HCT116 (cell line): ENCODE measurements around the gene PRXL2A. TPM values are rescaled to one million over a fixed set of nuclear protein-coding genes. Genes with fewer than 3 reads are reported as not detected.

Source experiments
- ATAC-seq: fragments of 200-7000 bp; cut with Tn5 transposase; 2 replicates; pipeline ENCODE4 v1.9.1; 2020; ENCODE audit warnings: mild to moderate bottlenecking, moderate library complexity
- BruUV-seq: library from RNA; stranded (reverse); fragments of 400-500 nt; replicated peaks from 2 replicates; lab custom pipeline; 2021; lab: Mats Ljungman, UMichigan
- CTCF ChIA-PET: fragments of 300-600 bp; sonication (Branson Sonifier 250); formaldehyde crosslinking; loops from one replicate; lab custom pipeline; 2021; ENCODE audit warnings: antibody characterized with exemption; lab: Charles Lee
- POLR2A ChIA-PET: fragments of 300-600, 350-600 bp; sonication (Branson Sonifier 250); formaldehyde crosslinking; loops from one replicate; lab custom pipeline; 2021; ENCODE audit warnings: antibody characterized with exemption; lab: Charles Lee
- RAD21 ChIA-PET, 2 experiments: fragments of 300-600 bp; sonication (Branson Sonifier 250); formaldehyde crosslinking; loops; one replicate each; lab custom pipeline; 2023; ENCODE audit warnings: low total read pairs in 2 of 2; ENCODE audit not compliant: uncharacterized antibody in 2 of 2, unreplicated experiment in 2 of 2, low non-redundant PET in 1 of 2; lab: Charles Lee
- DNase-seq: peaks from one replicate; pipeline ENCODE4 v3.0.0-alpha.2; 2010; ENCODE audit warnings: low read depth, low spot score
- H2AFZ ChIP-seq: fragments of 200-600 bp; shearing (Covaris generic), sonication (generic); 2 replicates; pipeline ENCODE4 v1.6.1; 2017; ENCODE audit warnings: low read depth, mixed run types, mixed read lengths, antibody characterized with exemption, low read length; ENCODE audit not compliant: poor library complexity, severe bottlenecking
- H3K27ac ChIP-seq: 2 replicates; pipeline ENCODE4 v1.5.1; 2012; ENCODE audit warnings: low read depth, low read length
- H3K27me3 ChIP-seq: fragments of 200-600 bp; sonication (generic); 2 replicates; pipeline ENCODE4 v1.6.1; 2016; ENCODE audit warnings: mixed run types, low read length, mixed read lengths; ENCODE audit not compliant: insufficient read depth
- H3K36me3 ChIP-seq, 2 experiments: fragments of 200-500 bp in 1 of 2; fragments of 200-600 bp in 1 of 2; sonication (Bioruptor generic) in 1 of 2; sonication (generic) in 1 of 2; 2 replicates each; pipeline versions ENCODE4 v1.5.1 to v1.6.1; 2014 to 2016; ENCODE audit warnings: low read length in 2 of 2, inconsistent platforms in 1 of 2, mixed read lengths in 1 of 2, mixed run types in 1 of 2; ENCODE audit not compliant: insufficient read depth in 2 of 2, control insufficient read depth in 1 of 2
- H3K4me1 ChIP-seq, 2 experiments: fragments of 200-600 bp in 1 of 2; sonication (generic) in 1 of 2; 2 replicates each; pipeline versions ENCODE4 v1.5.1 to v1.6.1; 2012 to 2017; ENCODE audit warnings: low read length in 2 of 2, inconsistent platforms in 1 of 2, mild to moderate bottlenecking in 1 of 2, mixed read lengths in 1 of 2, mixed run types in 1 of 2, moderate library complexity in 1 of 2; ENCODE audit not compliant: insufficient read depth in 2 of 2, control insufficient read depth in 1 of 2
- H3K4me2 ChIP-seq: fragments of 200-600 bp; sonication (generic); 2 replicates; pipeline ENCODE4 v1.6.1; 2017; ENCODE audit warnings: mixed run types, low read length, mixed read lengths
- H3K4me3 ChIP-seq, 2 experiments: fragments of 200-600 bp in 1 of 2; sonication (generic) in 1 of 2; replicated peaks in 1 of 2; 2 replicates each; pipeline ENCODE4 v1.5.1; 2011 to 2016; ENCODE audit warnings: low read length in 2 of 2, control low read depth in 1 of 2, low read depth in 1 of 2, mild to moderate bottlenecking in 1 of 2, mixed read lengths in 1 of 2, mixed run types in 1 of 2
- H3K79me2 ChIP-seq: fragments of 200-600 bp; sonication (generic); 2 replicates; pipeline ENCODE4 v1.6.1; 2017; ENCODE audit warnings: mild to moderate bottlenecking, mixed run types, low read length, moderate library complexity, mixed read lengths; ENCODE audit not compliant: insufficient read depth
- H3K9ac ChIP-seq: fragments of 200-600 bp; sonication (generic); 2 replicates; pipeline ENCODE4 v1.6.1; 2016; ENCODE audit warnings: low read length, mixed read lengths
- H3K9me2 ChIP-seq: fragments of 200-600 bp; sonication (generic), shearing (Covaris generic); 2 replicates; pipeline ENCODE4 v1.6.1; 2017; ENCODE audit warnings: mixed run types, mild to moderate bottlenecking, moderate library complexity; ENCODE audit not compliant: insufficient read depth
- H3K9me3 ChIP-seq, 2 experiments: fragments of 200-500 bp in 1 of 2; fragments of 200-600 bp in 1 of 2; sonication (Bioruptor generic) in 1 of 2; sonication (generic) in 1 of 2; 2 replicates each; pipeline ENCODE4 v1.6.1; 2014 to 2017; ENCODE audit warnings: low read length in 2 of 2, mixed read lengths in 2 of 2, inconsistent platforms in 1 of 2, low read depth in 1 of 2, mild to moderate bottlenecking in 1 of 2, mixed run types in 1 of 2, moderate library complexity in 1 of 2; ENCODE audit not compliant: control insufficient read depth in 1 of 2, insufficient read depth in 1 of 2
- H4K20me1 ChIP-seq: fragments of 200-600 bp; sonication (generic), shearing (Covaris generic); 2 replicates; pipeline ENCODE4 v1.6.1; 2017; ENCODE audit warnings: mixed run types, mild to moderate bottlenecking, moderate library complexity; ENCODE audit not compliant: insufficient read depth
- ATF3 ChIP-seq: IDR thresholded peaks from 2 replicates; pipeline ENCODE4 v1.6.1; 2012
- CBX3 ChIP-seq: IDR thresholded peaks from 2 replicates; pipeline ENCODE4 v1.6.1; 2012; ENCODE audit warnings: low read depth
- CEBPB ChIP-seq: IDR thresholded peaks from 2 replicates; pipeline ENCODE4 v1.6.1; 2012; ENCODE audit warnings: low read depth
- EGR1 ChIP-seq: IDR thresholded peaks from 2 replicates; pipeline ENCODE4 v1.6.1; 2012; ENCODE audit warnings: low read depth
- ELF1 ChIP-seq: IDR thresholded peaks from 2 replicates; pipeline ENCODE4 v1.6.1; 2012; ENCODE audit warnings: low read depth, borderline replicate concordance
- EZH2 ChIP-seq: fragments of 200-600 bp; sonication (generic); IDR thresholded peaks from 2 replicates; pipeline ENCODE4 v1.6.1; 2017; ENCODE audit warnings: antibody characterized with exemption, mixed run types
- EZH2phosphoT487 ChIP-seq: fragments of 200-600 bp; IDR thresholded peaks from 2 replicates; pipeline ENCODE4 v1.6.1; 2018; ENCODE audit warnings: antibody characterized with exemption, borderline replicate concordance
- FOSL1 ChIP-seq: IDR thresholded peaks from 2 replicates; pipeline ENCODE4 v1.6.1; 2012; ENCODE audit warnings: low read depth
- JUND ChIP-seq: IDR thresholded peaks from 2 replicates; pipeline ENCODE4 v1.6.1; 2012
- POLR2A ChIP-seq: IDR thresholded peaks from 2 replicates; pipeline ENCODE4 v1.7.0; 2011; ENCODE audit warnings: borderline replicate concordance; ENCODE audit not compliant: insufficient read depth, insufficient read length; ENCODE audit errors: extremely low read depth
- POLR2AphosphoS5 ChIP-seq: IDR thresholded peaks from 2 replicates; pipeline ENCODE4 v1.6.1; 2011; ENCODE audit warnings: mild to moderate bottlenecking, low read depth, low read length, moderate library complexity
- RAD21 ChIP-seq: IDR thresholded peaks from 2 replicates; pipeline ENCODE4 v1.6.1; 2012; ENCODE audit warnings: low read depth, mild to moderate bottlenecking
- REST ChIP-seq: IDR thresholded peaks from 2 replicates; pipeline ENCODE4 v1.6.1; 2012; ENCODE audit warnings: low read depth
- SIN3A ChIP-seq: IDR thresholded peaks from 2 replicates; pipeline ENCODE4 v1.6.1; 2012; ENCODE audit warnings: low read depth
- SP1 ChIP-seq: IDR thresholded peaks from 2 replicates; pipeline ENCODE4 v1.6.1; 2012; ENCODE audit warnings: low read depth
- SRF ChIP-seq: IDR thresholded peaks from 2 replicates; pipeline ENCODE4 v1.6.1; 2012; ENCODE audit warnings: low read depth
- YY1 ChIP-seq: IDR thresholded peaks from 2 replicates; pipeline ENCODE4 v1.6.1; 2011; ENCODE audit warnings: low read length, low read depth, moderate library complexity, mild to moderate bottlenecking; ENCODE audit not compliant: insufficient replicate concordance; ENCODE audit errors: extremely low read depth
- ZBTB33 ChIP-seq: IDR thresholded peaks from 2 replicates; pipeline ENCODE4 v1.6.1; 2011; ENCODE audit warnings: mild to moderate bottlenecking, low read length, moderate library complexity; ENCODE audit not compliant: insufficient replicate concordance; ENCODE audit errors: extremely low read depth
- ZNF274 ChIP-seq: fragments of 200-500 bp; sonication (Bioruptor generic); IDR thresholded peaks from 2 replicates; pipeline ENCODE4 v1.6.1; 2014; ENCODE audit warnings: mild to moderate bottlenecking, low read depth, low read length, inconsistent platforms
- intact Hi-C: fragments of 100-400 bp; cut with micrococcal nuclease; formaldehyde crosslinking; loops from 2 replicates; pipeline ENCODE4 v1.10.0; 2022
- total RNA-seq: library from RNA; stranded (reverse); gene quantifications from one replicate; pipeline ENCODE4 v1.2.1, GENCODE V29; 2021; ENCODE audit not compliant: unreplicated experiment

PRXL2A gene
- total RNA-seq, 1 experiment from 2014 or later: 4.9 TPM

GRCh38 chr10:80472234-80473095 lies 64.1 kb downstream of the PRXL2A start:
- Histone ChIP-seq H3K36me3 (peaks cover 0 to 13% of the 10 kb centered on the region in 2 experiments; a peak in 1 of 4 replicates), H3K9me3 (peaks cover 0 to 3% of the 10 kb centered on the region in 2 experiments; a peak in 1 of 4 replicates), H3K4me1 (peaks cover 53 to 86% of the 10 kb centered on the region in 2 experiments), H3K27me3 (no peaks in the 10 kb centered on the region), H3K9ac (peak overlapping the region; percentile 37), H3K4me2 (peak overlapping the region; percentile 69), H3K79me2 (peaks cover 99% of the 10 kb centered on the region), H3K4me3 (peak overlapping the region in 1 of 2 experiments; percentile 23; a peak in 1 of 4 replicates), H2AFZ (no peak overlapping the region), H3K9me2 (no peaks in the 10 kb centered on the region), H3K27ac (peak overlapping the region; percentile 51), H4K20me1 (peaks cover 4% of the 10 kb centered on the region; the same call in 1 of the 2 replicates)
- BruUV-seq: no TSS peak
- POLR2A ChIA-PET: interaction anchor here (1.0 kb wide), 1 partner anchor 12 kb away, joined by 3 read pairs; no protein-coding TSS in a partner anchor
- RAD21 ChIA-PET: interaction anchor here (0.6 to 1.3 kb wide), 3 partner anchors 14 to 33 kb away, joined by 3 to 6 read pairs (median 3); no protein-coding TSS in a partner anchor
- ATAC-seq: 0 out of 2 replicates have a peak, but pooled peaks have one; percentile 30
- no peak for DNase-seq
- CTCF ChIA-PET: interaction anchor here (1.0 to 3.3 kb wide), 5 partner anchors 10 to 36 kb away, joined by 3 to 25 read pairs (median 5); no protein-coding TSS in a partner anchor
- intact Hi-C loops: no loop called here
- TF ChIP-seq CEBPB: no peak
- TF ChIP-seq ELF1: no peak
- no peak for TF ChIP-seq EGR1
- TF ChIP-seq SIN3A: no peak
- 0 out of 2 replicates have a peak, but pooled peaks have one; percentile 24 for TF ChIP-seq JUND
- TF ChIP-seq FOSL1: peak; percentile 58
- no peak for TF ChIP-seq CBX3
- TF ChIP-seq EZH2phosphoT487: no peak
- no peak for TF ChIP-seq ZNF274
- TF ChIP-seq SRF: no peak
- no peak for TF ChIP-seq RAD21
- no peak for TF ChIP-seq ZBTB33
- TF ChIP-seq YY1: no peak
- TF ChIP-seq EZH2: no peak
- no peak for TF ChIP-seq POLR2AphosphoS5
- no peak for TF ChIP-seq REST
- TF ChIP-seq POLR2A: no peak
- TF ChIP-seq SP1: no peak
- TF ChIP-seq ATF3: no peak
